ENCODE measurements around the gene ZFAND6. TPM values are rescaled to one million over a fixed set of nuclear protein-coding genes. Genes with fewer than 3 reads are reported as not detected.

Gene ZFAND6
- total and polyA plus RNA-seq, 4 donors = 47.6 to 102 (median 82.4) TPM

DNA sequence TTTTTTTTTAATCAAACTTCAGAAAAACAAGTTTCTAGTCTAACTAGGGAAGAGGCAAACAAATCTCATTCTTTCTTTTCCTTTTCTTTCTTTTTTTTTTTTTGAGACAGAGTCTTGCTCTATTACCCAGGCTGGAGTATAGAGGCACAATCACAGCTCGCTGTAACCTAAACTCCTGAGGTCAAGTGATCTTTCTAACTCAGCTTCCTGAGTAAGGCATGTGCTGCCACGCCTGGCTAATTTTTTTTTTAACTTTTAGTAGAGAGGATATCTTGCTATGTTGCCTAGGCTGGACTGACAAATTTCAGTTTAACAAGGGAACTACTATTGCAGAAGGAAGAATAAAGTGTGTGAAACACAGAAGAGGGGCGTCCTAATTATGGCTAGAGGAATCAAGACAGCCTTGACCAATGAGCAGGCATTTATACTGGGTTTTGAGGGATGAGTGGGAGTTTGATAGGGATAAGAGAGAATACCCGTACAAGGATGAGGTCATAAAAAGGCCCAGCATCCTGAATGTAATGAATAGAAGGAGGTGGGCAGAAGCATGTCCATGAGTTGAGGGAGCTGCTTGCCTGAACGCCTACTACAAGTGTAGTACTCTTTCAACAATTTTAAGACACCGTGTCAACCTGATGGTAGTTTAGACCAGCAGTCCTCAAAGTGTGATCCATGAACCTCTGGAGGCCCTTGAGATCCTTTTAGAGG, 6.7 kb upstream of the ZFAND6 start:
- WGBS = 87% methylated on average over 6 of the region's 6 CpGs
- Histone ChIP-seq H3K4me3 (ENCODE audit: low read depth in 1 of 3, low read length in 3 of 3) (no peak overlapping the region), H3K27me3 (ENCODE audit: control insufficient read depth in 4 of 4, insufficient read depth in 4 of 4, low read length in 3 of 4) (no peaks in the 10 kb centered on the region)

DNA sequence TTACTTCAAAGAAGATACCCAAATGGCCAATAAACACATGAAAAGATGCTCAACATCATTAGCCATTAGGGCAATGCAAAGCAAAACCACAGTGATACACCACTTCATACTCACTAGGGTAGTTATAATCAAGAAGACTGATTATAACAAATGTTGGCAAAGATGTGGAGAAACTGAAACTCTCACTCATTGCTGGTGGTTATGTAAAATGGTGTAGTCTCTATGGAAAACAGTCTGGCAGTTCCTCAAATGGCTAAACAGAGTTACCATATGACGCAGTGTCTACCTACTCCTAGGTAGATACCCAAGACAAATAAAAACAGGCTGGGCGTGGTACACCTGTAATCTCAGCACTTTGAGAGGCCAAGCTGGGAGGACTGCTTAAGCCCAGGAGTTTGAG, 3.5 kb upstream of the ZFAND6 start:
- H3K36me3 ChIP-seq (ENCODE audit: control insufficient read depth in 4 of 4, insufficient read depth in 3 of 4, low read depth in 1 of 4, low read length in 3 of 4) = no peaks in the 10 kb centered on the region
- H3K9ac ChIP-seq (ENCODE audit: low read depth in 1 of 2, low read length in 2 of 2) = no peak overlapping the region
- no peak for DNase-seq (ENCODE audit: low spot score)
- H3K27me3 ChIP-seq (ENCODE audit: control insufficient read depth in 4 of 4, insufficient read depth in 4 of 4, low read length in 3 of 4) = no peaks in the 10 kb centered on the region
- no peaks in the 10 kb centered on the region for H3K9me3 ChIP-seq (ENCODE audit: control insufficient read depth in 4 of 4, low read length in 3 of 4)
- 90% methylated on average over 2 of the region's 2 CpGs for WGBS
- TF ChIP-seq, protein P1, sequence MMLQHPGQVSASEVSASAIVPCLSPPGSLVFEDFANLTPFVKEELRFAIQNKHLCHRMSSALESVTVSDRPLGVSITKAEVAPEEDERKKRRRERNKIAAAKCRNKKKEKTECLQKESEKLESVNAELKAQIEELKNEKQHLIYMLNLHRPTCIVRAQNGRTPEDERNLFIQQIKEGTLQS (IDR thresholded peaks at IDR 0.05) = no peak
- TF ChIP-seq SP1 (IDR thresholded peaks at IDR 0.05) = no peak
- TF ChIP-seq, protein P2, sequence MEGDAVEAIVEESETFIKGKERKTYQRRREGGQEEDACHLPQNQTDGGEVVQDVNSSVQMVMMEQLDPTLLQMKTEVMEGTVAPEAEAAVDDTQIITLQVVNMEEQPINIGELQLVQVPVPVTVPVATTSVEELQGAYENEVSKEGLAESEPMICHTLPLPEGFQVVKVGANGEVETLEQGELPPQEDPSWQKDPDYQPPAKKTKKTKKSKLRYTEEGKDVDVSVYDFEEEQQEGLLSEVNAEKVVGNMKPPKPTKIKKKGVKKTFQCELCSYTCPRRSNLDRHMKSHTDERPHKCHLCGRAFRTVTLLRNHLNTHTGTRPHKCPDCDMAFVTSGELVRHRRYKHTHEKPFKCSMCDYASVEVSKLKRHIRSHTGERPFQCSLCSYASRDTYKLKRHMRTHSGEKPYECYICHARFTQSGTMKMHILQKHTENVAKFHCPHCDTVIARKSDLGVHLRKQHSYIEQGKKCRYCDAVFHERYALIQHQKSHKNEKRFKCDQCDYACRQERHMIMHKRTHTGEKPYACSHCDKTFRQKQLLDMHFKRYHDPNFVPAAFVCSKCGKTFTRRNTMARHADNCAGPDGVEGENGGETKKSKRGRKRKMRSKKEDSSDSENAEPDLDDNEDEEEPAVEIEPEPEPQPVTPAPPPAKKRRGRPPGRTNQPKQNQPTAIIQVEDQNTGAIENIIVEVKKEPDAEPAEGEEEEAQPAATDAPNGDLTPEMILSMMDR (IDR thresholded peaks at IDR 0.05; ENCODE audit: low read depth, low read length, missing input control) = no peak
- no peak overlapping the region for H3K27ac ChIP-seq (ENCODE audit: low read depth in 1 of 2, low read length in 2 of 2)
- H3K4me3 ChIP-seq (ENCODE audit: low read depth in 1 of 3, low read length in 3 of 3) = no peak overlapping the region
- H3K4me1 ChIP-seq (ENCODE audit: control insufficient read depth in 4 of 4, insufficient read depth in 4 of 4, low read length in 3 of 4) = peaks cover 0 to 7% (median 5%) of the 10 kb centered on the region in 4 donors

More for the DNA sequence above, 6.7 kb upstream of the ZFAND6 start:
- Histone ChIP-seq H3K36me3 (ENCODE audit: control insufficient read depth in 4 of 4, insufficient read depth in 3 of 4, low read depth in 1 of 4, low read length in 3 of 4) (no peaks in the 10 kb centered on the region), H3K9me3 (ENCODE audit: control insufficient read depth in 4 of 4, low read length in 3 of 4) (no peaks in the 10 kb centered on the region), H3K9ac (ENCODE audit: low read depth in 1 of 2, low read length in 2 of 2) (no peak overlapping the region), H3K4me1 (ENCODE audit: control insufficient read depth in 4 of 4, insufficient read depth in 4 of 4, low read length in 3 of 4) (no peaks in the 10 kb centered on the region), H3K27ac (ENCODE audit: low read depth in 1 of 2, low read length in 2 of 2) (no peak overlapping the region)
- TF ChIP-seq, protein P3, sequence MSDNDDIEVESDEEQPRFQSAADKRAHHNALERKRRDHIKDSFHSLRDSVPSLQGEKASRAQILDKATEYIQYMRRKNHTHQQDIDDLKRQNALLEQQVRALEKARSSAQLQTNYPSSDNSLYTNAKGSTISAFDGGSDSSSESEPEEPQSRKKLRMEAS (IDR thresholded peaks at IDR 0.05) = no peak
- TF ChIP-seq RXRA (IDR thresholded peaks at IDR 0.05) (no peak), YY1 (IDR thresholded peaks at IDR 0.05) (no peak), EGR1 (IDR thresholded peaks at IDR 0.05; ENCODE audit: low read depth in 2 of 2) (no peak), HNF4G (IDR thresholded peaks at IDR 0.05) (no peak), NR2F2 (IDR thresholded peaks at IDR 0.05) (no peak), TAF1 (conservative IDR thresholded peaks at IDR 0.05) (no peak), JUND (IDR thresholded peaks at IDR 0.05) (no peak), FOXA1 (IDR thresholded peaks at IDR 0.05) (no peak), SP1 (IDR thresholded peaks at IDR 0.05) (no peak), GABPA (IDR thresholded peaks at IDR 0.05 in 1 of 2, conservative IDR thresholded peaks at IDR 0.05 in 1 of 2) (no peak)
- TF ChIP-seq, protein P1 (IDR thresholded peaks at IDR 0.05) = no peak
- TF ChIP-seq, protein P4, sequence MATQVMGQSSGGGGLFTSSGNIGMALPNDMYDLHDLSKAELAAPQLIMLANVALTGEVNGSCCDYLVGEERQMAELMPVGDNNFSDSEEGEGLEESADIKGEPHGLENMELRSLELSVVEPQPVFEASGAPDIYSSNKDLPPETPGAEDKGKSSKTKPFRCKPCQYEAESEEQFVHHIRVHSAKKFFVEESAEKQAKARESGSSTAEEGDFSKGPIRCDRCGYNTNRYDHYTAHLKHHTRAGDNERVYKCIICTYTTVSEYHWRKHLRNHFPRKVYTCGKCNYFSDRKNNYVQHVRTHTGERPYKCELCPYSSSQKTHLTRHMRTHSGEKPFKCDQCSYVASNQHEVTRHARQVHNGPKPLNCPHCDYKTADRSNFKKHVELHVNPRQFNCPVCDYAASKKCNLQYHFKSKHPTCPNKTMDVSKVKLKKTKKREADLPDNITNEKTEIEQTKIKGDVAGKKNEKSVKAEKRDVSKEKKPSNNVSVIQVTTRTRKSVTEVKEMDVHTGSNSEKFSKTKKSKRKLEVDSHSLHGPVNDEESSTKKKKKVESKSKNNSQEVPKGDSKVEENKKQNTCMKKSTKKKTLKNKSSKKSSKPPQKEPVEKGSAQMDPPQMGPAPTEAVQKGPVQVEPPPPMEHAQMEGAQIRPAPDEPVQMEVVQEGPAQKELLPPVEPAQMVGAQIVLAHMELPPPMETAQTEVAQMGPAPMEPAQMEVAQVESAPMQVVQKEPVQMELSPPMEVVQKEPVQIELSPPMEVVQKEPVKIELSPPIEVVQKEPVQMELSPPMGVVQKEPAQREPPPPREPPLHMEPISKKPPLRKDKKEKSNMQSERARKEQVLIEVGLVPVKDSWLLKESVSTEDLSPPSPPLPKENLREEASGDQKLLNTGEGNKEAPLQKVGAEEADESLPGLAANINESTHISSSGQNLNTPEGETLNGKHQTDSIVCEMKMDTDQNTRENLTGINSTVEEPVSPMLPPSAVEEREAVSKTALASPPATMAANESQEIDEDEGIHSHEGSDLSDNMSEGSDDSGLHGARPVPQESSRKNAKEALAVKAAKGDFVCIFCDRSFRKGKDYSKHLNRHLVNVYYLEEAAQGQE (IDR thresholded peaks at IDR 0.05) = no peak
- DNase-seq (ENCODE audit: low spot score) = no peak

Data from liver (tissue), 9 donors.